Right lobe of liver (tissue), 4 donors: ENCODE measurements around the gene ATOH1.

Source experiments
- POLR2A ChIP-seq: fragments of 450-650 bp; IDR thresholded peaks from one replicate; pipeline ENCODE4 v1.6.1; 2017; ENCODE audit warnings: antibody characterized with exemption, mild to moderate bottlenecking
- TF ChIP-seq, protein P1 (sequence below), 4 donors: fragments of 200-600 bp in 3 of 4; fragments of 450-650 bp in 1 of 4; IDR thresholded peaks; one replicate each; pipeline versions ENCODE4 v1.5.1 to v1.8.0; 2016 to 2022; ENCODE audit warnings: antibody characterized with exemption in 4 of 4, mild to moderate bottlenecking in 2 of 4
- donor health status: DM: no; HTN: no; CAD: no.
- donor health status: DM: no; HTN: no; CAD: no.
- donor health status: DM: no; HTN: yes; CAD: no.

DNA sequence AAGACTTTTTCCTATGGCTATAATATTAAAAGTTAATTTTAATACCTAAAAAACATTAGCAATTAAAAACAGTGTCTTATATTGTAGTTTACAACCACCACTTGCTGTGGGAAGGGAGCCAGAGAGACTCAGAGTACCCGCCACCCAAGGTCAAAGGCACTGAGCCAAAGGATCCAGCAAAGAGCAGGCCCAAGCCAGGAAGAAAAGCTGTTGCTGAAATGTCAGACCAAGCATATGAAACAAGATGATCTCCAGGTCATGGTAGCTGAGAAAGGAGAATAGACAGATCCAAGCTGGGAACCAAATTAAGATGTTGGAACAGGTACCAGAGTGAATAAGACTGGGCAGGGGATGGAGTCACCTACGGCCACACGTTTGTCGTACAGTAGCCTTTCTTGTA lies 18.8 kb upstream of the ATOH1 start:
- TF ChIP-seq, protein P1, sequence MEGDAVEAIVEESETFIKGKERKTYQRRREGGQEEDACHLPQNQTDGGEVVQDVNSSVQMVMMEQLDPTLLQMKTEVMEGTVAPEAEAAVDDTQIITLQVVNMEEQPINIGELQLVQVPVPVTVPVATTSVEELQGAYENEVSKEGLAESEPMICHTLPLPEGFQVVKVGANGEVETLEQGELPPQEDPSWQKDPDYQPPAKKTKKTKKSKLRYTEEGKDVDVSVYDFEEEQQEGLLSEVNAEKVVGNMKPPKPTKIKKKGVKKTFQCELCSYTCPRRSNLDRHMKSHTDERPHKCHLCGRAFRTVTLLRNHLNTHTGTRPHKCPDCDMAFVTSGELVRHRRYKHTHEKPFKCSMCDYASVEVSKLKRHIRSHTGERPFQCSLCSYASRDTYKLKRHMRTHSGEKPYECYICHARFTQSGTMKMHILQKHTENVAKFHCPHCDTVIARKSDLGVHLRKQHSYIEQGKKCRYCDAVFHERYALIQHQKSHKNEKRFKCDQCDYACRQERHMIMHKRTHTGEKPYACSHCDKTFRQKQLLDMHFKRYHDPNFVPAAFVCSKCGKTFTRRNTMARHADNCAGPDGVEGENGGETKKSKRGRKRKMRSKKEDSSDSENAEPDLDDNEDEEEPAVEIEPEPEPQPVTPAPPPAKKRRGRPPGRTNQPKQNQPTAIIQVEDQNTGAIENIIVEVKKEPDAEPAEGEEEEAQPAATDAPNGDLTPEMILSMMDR (IDR thresholded peaks at IDR 0.05): no peak
- TF ChIP-seq POLR2A: no peak
